Dedifferentiated amniotic fluid mesenchymal stem cell (primary cell): Measurements from ENCODE around the gene USP31.
"Not testable (repeated sequence)": the region's sequence is repeated elsewhere in the genome, so short reads cannot be mapped to it uniquely, and the experiment has no call there.

Source experiments
- DNase-seq: peaks from one replicate; pipeline ENCODE4 v3.0.0-alpha.2; 2016; ENCODE audit errors: extremely low spot score

The USP31 gene

DNA sequence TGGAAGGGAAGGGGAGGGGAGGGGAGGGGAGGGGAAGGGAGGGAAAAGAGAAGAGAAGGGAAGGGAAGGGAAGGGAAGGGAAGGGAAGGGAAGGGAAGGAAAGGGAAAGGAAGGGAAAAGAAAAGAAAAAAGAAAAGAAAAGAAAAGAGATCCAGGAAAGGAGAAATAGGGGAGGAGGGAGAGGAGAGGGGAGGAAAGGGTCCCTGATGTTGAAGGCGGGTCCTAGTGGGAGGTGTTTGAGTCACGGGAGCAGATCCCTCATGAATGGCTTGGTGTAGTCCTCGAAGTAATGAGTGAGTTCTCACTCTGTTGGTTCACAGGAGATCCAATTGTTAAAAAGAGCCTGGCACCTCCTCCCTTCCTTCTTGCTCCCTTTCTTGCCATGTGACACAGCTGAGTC, 6.9 kb upstream of the USP31 start:
- no peak for DNase-seq

DNA sequence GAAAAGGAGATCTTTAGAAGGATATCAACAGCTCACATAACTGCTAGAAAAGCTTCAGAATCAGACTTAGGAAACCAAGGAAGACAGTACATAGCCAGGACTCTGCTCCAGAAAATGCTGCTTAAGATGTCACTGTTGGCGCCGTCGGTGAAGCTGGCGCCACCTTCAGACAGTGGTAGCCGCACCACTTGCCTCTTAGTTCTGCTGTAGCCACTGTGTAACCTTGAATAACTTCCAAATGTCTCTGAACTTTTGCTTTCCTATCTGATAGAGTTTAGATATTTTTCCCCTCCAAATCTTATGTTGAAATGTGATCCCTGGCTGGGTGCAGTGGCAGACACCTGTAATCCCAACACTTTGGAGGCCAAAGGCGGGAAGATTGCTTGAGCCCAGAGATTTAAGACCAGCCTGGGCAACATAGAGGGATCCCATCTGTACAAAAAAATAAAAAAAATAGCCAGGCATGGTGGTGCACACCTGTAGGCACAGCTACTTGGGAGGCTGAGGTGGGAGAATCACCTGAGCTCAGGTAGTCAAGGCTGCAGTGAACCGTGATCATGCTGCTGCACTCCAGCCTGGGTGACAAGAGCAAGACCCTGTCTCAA, 6.3 kb upstream of the USP31 start:
- no peak for DNase-seq

DNA sequence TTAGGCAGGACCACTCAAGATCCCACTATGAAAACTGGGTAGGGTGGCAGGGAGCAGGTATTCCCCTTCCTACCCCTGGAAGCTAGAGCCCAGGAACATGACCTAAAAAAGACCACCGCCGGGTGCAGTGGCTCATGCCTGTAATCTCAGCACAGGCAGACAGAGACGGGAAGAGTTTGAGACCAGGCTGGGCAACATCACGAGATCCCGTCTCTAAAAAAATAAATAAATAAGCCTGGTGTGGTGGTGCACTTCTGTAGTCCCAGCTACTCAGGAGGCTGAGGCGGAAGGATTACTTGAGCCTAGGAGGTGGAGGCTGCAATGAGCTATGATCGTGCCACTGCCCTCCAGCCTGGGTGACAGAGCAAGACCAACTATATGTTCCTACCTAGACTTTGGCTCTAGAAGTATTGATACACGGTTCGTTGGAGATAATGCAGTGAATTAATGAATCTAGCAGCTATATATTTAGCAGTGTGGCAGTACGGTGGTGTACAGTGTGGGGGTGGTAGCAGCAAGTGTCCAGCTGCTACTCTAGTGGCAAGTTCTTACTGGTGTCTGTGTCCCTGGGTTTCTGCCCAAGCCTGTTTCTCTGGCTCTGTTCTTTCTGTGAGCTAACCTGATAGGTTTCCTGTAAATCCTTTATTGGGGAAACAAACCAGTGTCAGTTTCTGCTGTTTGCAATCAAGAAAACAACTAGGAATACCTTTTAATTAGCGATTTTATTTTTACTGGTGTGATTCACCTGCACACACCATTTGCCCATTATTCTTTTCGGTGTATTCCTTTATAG, 3.3 kb upstream of the USP31 start:
- no peak for DNase-seq

DNA sequence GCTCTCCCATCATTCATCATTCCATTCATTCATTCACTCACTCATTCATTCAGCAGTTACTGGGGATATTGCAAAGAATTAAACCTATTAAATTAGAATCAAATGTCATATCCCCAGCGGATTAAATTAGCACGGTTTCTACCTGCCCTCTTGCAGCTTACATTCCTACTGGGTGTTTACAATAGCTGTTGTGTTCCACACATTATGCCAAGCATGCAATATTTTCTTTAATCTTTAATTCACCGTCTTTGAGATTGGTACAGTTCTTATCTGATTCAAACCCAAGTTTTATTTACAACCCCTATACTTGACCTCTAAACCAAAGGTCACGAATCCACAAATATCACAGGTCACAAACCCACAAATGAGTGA, 727 bp upstream of the USP31 start:
- no peak for DNase-seq

DNA sequence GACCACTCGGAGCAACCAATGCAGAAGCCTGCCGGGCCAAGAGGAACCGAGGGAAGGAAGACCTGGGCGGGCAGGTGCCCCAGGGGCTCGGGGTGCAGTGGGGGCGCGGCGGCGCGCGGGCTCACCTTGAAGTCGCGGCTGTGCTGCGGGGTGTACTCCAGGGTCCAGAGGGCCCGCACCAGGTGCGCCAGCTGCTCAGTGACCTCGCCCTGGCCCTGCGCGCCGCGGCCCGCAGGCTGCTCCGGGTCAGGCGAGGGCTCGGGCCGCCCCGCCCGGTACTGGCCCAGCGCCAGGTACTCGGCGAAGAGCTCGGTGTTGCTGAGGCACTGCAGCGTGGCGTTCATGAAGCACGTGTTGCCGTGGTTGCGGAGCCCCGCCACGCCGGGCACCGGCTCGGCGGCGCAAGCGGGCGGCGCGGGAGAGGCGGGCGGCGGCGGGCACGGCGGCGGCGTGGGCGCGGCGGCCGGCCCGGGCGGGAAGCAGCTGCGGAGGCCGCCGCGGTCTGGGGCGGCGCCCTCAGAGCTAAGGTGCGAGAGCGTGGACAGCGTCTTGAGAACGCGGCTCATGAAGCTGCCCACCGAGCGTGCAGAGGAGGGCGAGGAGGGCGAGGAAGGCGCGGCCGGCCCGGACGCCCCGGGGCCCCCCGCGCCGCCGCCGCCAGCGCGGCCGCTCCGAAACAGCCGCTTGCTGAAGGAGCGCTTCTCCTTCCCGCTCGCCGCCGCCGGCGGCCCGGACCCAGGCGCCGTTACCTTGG, 562 bp downstream of the USP31 start:
- no peak for DNase-seq

DNA sequence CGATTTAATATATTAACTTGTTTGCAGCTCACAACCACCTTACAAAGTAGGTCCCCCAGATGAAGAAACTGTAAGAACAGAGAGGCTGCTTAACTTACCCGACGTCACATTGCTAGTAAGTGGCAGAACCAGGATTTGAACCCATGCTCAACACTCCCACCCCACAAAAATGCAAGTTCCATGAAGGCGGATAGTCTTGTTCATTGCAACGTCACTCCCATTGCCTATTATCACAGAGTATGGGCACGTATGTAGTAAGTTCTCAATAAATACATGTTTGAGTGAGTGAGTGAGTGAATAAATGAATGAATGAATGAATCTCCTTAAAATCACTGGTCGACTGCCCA, 1.1 kb downstream of the USP31 start:
- no peak for DNase-seq

DNA sequence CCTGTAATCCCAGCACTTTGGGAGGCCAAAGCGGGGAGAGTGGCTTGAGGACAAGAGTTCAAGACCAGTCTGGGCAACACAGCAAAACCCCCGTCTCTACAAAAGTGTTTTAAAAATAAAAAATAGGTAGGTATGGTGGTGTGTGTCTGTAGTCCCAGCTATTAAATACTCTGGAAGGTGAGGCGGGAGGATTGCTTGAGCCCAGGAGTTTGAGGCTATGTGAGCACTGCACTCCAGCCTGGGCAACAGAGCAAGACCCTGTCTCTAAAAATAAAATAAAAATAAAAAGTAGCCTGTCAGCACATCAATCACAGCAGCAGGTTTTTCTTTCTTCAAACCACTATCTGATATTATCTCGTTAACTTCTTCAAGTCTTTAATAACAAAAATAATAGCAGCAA, 1.6 kb downstream of the USP31 start:
- no peak for DNase-seq

DNA sequence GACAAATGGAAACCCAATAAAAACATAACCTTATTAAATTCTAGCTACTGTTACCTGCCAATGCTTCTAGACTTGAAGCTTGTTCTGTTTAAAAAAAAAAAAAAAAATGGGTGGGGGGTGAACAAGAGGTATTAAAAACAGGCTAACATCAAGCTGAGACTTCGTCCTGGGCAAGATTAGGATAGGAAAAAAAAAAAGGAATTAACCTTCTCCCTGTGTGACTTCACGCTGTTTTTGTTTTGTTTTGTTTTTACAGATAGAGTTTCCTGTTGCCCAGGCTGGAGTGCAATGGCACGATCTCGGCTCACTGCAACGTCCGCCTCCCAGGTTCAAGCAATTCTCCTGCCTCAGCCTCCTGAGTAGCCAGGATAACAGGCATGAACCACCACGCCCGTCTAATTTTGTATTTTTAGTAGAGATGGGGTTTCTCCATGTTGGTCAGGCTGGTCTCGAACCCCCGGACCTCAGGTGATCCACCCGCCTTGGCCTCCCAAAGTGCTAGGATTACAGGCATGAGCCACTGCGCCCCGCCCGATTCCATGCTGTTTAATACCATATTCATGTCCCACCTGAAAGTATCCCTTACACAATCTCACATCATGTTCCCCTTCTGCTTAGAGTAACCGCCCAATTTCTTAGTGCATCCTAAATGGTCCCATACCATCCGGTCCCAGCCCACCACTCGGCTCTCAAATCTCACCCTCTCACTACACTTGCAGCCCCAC, 2.2 kb downstream of the USP31 start:
- no peak for DNase-seq

DNA sequence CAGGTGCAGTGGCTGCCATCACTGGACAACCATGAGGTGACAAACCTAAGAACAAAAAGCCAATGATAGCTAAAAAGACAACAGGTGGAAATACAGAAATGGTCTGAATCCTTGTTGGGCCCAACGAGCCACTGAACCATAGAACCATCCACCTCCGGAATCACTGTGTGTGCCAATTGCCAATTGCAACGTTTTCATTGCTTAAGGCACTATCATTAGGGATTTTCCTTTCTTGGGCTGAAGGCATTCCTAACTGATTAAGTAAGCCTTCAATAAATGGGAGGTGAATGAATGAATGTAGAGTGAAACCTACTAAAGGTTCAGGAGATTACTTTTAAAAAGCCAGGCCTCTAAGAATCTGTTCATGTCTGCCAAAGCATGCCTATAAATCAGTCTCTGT, 3.6 kb downstream of the USP31 start:
- no peak for DNase-seq

DNA sequence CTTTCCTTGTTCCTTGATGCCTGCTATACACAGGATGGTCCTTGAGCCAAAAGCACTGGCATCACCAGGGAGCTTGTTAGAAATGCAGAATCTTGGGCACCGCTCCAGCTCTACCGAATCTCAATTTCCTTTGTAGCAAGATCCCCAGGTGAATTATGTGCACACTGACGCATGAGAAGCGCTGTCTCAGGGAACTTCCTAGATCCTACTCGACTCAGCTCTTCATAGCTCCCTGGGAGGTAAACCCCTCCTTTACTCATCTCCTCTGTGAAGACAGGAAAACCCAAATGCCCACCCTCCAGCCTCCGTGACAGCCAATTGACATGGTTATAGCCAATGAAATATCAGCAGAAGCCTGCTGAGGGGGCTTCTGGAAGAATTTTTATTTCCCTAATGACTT, 4.1 kb downstream of the USP31 start:
- DNase-seq = no peak

DNA sequence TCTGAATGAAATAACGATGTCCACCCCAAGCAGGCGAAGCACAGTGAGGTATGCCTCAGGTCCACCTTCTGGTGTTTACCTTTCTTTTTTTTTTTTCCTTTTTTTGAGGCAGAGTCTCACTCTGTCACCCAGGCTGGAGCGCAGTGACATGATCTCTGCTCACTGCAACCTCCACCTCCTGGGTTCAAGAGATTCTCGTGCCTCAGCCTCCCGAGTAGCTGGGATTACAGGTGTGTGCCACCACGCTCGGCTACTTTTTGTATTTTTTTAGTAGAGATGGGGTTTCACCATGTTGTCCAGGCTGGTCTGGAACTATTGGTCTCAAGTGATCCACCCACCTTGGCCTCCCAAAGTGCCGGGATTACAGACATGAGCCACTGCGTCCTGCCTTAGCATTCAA, 4.9 kb downstream of the USP31 start:
- DNase-seq = not testable (repeated sequence)

DNA sequence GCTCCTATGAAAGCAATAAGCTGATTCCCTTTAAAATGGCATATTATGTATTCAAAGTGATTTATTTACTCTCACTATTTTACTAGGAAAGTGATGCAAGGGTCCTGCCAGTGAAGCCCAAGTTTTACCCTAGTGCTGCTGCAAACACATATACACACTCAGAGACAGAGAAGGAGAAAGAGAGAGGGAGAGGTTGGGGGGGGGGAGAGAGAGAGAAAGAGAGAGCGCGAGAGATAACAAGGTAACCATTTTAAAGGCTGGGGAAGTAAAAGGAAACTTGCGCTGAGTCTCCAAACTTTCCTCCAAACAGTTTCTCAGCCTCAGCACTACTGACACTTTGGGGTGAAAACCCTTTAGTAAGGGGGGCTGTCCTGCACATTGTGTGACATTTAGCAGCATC, 5.9 kb downstream of the USP31 start:
- no peak for DNase-seq

DNA sequence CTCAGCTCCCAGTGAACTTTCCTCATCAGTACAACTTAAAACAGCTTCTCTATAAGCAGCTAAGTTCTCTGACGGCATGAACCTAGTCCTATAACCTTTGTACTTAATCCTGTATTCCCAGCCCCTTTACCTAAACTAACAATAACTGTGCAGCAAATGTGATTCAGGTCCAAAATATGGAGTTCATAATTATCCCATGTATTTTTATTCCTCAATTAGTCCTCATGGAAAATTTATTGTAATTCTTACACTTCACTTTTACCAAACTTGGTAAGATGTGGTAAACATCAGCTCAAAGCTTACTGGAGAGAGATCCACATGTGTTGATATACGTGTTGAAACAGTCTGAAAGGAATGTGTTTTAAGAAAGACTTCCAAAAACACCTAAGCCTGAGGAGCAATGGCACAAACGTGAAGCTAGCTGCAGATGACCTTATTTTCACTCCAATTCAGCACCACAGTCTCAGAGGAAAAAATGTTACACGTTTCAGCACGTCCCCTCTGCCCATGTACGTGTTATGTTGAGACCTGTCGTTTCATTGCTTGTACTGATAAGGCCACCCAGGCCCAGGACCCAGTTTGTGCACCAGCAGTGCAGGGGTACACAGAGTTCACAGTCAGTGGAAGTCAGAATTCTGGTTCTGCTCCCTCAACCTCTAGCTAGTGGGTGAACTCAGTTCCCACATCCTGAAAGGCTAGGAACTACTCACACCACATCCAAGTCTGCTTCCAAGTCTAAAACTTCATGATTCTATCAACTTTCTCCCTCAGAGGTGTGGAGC, 7.1 kb downstream of the USP31 start:
- DNase-seq = no peak

DNA sequence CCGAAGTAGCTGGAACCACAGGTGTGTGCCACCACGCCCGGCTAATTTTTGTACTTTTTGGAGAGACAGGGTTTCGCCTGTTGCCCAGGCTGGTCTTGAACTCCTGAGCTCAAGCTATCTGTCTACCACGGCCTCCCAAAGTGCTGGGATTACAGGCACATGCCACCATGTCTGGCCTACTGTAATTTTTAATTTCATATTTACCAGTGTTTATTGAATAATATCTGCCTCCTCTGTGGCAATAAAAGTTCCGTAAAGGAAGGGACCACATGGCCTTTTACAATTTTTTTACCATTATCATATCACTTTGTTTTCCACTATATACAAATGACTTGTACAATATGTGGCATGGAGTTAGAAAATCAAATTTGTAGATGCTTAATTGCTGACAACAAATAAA, 7.8 kb downstream of the USP31 start:
- DNase-seq = no peak

DNA sequence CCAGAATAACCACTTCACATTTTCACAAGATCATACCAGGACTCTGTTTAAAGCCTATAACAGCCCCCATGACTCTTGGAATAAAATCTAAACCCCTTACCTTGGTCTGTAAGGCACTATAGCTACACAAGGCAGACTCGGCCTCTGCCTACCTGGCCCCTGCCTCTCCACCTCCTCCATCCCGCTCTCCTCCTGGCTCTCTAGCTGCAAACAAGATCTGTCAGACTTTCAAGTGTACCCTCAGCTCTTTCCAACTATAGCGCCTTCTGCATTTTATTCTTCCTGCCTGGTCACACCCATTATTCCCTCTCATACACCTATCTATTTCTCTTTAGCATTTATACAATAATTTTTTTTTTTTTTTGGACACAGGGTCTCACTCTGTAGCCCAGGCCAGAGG, 8.2 kb downstream of the USP31 start:
- DNase-seq = no peak

DNA sequence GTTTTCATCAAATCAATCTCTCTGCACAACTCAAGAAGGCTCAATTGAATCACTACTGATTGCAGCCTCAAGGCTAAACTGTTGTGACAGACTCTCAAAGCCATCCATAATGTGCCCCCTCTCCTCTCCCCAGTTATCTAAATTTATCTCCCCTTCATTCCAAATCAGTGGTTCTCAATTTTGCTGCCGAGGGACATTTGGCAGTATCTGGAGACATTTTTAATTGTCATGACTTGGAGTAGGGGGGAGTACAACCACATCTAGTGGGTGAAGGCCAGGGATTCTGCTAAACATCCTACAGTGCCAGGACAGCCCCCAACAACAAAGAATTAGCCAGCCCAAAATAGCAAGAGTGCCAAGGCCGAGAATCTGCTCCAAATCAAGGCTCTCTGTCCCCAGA, 9.1 kb downstream of the USP31 start:
- no peak for DNase-seq

DNA sequence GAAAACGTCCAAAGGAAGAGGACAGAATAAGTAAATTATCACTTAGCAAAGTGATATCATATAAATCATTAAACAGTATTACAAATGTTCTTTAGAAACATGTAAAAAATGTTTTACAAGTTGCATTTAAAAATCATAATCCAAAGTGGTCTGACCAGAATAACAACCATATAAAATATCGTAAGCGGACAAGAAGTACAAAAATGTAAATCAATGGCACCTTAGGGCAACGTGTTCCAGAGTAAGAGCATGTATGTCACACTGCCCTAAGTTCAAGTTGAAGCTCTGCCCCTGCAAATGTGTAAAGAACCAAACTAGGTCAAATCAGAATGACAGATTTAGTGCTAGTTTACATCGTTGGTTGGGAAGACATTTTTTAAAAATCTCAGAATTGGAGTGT, 11.4 kb downstream of the USP31 start:
- DNase-seq = no peak

DNA sequence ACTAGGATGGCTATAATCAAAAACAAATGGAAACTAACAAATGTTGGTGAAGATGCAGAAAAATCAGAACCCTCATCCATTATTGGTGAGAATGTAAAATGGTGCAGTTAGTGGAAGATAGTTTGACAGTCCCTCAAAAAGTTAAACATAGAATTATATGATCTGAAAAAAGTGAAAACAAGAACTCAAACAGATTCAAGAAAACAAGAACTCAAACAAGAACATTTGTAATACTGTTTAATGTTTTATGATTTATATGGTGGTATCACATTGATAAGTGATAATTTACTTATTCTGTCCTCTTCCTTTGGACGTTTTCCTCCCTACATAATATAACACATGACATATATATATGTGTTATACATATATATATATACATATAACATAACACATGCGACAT, 12.0 kb downstream of the USP31 start:
- no peak for DNase-seq

DNA sequence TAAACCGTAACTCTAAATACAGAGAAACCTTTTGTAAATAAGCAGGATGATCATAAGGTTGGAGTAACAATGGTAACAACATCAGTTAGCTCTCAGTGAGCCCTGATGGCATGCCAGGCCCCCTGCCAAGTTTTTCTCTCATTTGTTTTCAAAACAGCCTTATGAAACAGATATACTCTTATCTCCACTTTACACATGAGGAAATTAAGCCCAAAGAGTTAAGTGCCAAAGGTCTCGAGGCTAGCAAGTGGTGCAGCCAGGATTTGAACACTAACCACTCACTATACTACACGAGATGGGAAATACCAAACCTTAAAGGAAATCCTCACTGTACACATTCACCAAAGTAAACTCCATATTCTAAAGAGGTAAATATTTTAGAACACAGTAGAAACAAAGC, 15.0 kb downstream of the USP31 start:
- DNase-seq = no peak

DNA sequence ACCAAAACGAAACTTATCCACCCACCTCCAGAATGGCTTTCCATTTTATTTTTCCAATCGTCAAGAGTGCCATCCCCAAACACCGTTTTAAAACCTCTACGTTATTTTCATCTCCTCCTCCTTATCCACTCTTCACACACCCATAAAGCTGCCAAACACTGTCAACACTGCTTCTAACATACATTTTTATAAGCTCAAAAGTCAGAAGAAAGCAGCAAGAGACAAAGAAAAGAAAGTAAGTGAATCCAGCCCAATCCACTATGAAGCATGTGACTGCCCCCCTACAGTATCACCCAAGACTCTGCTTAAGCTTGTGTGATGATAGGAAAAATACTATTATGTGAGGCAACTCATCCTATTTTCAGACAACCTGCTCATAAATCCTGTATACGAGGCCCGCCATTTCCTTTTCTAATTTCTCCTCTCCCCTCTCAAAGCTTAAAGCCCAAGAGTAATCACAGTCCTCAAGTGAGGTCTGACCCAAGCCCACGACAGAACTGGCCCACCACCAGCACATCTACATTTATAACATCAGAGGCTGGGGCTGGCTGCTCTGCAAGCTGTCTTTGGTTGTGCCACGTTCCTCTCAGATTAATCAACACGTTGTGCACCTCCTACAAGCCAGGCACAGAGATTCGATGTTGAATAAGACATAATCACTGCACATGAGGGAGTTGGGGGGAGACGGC, 16.3 kb downstream of the USP31 start:
- DNase-seq = no peak

DNA sequence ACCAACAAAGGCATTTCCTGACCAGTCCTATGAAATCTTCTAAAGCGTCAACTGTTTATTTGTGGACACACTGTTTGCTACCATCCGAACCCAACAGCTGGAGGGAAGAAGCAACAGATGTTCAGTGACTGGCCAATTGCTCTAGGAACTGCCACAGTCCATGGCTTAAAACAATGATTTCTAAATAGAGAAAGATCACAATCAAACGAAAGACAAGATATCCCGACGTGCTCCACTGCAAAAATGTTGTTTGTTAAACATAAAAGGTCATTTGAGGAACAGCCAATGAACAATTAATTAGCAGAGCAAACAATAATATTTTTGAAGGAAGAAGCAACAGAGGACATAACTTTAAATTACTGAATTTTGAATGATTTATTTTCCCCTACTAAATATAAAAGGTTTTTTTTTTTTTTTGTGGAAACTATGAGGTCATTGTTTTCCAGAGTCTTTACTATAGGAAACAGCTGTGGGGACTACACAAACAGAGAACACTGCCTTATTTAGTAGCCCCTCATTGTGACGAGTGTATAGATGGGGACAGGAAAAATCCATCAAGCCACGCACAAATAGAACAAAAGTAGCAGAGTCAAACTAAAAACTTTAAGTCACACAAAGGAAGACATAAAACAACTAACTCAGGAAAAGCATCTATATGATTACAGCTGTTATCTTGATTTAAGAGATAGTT, 17.2 kb downstream of the USP31 start:
- no peak for DNase-seq
